DND-41 (cell line): ENCODE measurements around the gene ZFP36.

Experiments used
- EZH2 ChIP-seq: IDR thresholded peaks from 3 replicates; pipeline ENCODE4 v1.6.1; 2012; ENCODE audit warnings: borderline replicate concordance, low read depth, mild to moderate bottlenecking, moderate library complexity, low read length, inconsistent platforms; ENCODE audit not compliant: severe bottlenecking
- TF ChIP-seq, protein P1 (sequence below): IDR thresholded peaks from 2 replicates; pipeline ENCODE4 v1.5.1; 2012; ENCODE audit warnings: borderline replicate concordance, low read length, moderate library complexity, mild to moderate bottlenecking; ENCODE audit not compliant: poor library complexity, severe bottlenecking; ENCODE audit errors: extremely low read depth

DNA sequence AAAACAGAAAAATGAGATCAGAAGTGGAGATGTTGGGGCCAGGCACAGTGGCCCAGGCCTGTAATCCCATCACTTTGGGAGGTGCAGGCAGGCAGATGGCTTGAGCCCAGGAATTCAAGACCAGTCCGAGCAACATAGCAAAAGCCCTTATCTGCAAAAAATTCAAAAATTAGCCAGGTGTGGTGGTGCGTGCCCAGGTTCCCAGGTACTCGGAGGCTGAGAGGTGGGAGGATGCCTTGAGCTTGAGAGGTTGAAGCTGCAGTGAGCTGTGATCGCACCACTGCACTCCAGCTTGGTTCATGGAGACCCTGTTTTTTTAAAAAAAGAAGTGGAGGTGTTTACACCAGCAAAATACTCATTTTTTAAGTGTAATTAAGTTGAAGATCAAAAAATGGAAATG, 6.6 kb upstream of the ZFP36 start:
- TF ChIP-seq, protein P1, sequence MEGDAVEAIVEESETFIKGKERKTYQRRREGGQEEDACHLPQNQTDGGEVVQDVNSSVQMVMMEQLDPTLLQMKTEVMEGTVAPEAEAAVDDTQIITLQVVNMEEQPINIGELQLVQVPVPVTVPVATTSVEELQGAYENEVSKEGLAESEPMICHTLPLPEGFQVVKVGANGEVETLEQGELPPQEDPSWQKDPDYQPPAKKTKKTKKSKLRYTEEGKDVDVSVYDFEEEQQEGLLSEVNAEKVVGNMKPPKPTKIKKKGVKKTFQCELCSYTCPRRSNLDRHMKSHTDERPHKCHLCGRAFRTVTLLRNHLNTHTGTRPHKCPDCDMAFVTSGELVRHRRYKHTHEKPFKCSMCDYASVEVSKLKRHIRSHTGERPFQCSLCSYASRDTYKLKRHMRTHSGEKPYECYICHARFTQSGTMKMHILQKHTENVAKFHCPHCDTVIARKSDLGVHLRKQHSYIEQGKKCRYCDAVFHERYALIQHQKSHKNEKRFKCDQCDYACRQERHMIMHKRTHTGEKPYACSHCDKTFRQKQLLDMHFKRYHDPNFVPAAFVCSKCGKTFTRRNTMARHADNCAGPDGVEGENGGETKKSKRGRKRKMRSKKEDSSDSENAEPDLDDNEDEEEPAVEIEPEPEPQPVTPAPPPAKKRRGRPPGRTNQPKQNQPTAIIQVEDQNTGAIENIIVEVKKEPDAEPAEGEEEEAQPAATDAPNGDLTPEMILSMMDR: no peak
- TF ChIP-seq EZH2: no peak
